Stimulated activated CD8-positive, alpha-beta memory T cell treated with anti-CD3 and anti-CD28 coated beads, Interleukin-12 subunit alpha, Interleukin-12 subunit beta, amount 100 ng/mL, for 4 hours (primary cell): ENCODE measurements around the gene PPP2R2B.

ENCODE experiments used
- DNase-seq: peaks from one replicate; pipeline ENCODE4 v3.0.0-alpha.2; 2020; ENCODE audit warnings: low read depth

Gene PPP2R2B

DNA sequence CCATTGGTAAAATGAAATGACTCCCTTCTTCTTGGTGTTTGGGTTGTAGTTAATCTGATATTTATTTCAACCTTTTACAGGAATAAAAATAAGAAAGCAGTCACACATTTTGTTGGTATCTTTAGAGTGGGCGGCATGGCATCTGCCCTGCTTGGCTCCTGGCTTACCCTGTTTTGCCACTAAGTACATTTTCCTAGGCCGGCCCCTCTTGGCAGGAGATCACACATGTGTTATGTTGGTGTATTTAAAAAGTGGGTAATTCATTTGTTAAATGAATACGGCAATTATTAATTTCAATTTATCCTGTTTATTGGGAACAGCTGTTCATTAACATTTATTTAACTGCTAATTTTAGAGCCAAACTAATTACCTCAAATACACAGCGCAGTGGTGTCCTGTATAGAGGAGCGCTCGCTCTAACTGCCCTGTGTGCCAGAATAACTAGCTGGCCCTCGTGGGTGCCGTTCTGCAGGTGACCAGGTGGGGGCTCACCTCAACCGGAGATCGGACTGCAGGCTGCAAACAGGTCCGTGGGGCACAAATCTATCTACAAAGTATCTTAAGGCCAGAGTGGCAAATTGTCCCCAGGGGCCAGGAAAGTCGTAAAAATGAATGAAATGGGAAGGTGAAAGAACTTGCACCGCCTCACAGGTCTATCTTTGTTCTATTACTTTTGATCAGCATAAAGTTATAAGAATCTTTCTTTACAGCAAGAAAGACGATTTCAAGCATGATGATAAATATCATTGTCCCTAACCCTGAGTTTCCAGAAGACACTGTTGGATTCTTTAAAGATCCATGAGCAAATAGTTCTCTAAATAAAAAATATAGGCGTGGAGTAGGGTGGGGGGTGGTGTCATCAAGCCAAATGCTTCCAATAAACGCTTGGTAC, 336.4 kb downstream of the PPP2R2B start:
- peak; percentile 30 for DNase-seq

DNA sequence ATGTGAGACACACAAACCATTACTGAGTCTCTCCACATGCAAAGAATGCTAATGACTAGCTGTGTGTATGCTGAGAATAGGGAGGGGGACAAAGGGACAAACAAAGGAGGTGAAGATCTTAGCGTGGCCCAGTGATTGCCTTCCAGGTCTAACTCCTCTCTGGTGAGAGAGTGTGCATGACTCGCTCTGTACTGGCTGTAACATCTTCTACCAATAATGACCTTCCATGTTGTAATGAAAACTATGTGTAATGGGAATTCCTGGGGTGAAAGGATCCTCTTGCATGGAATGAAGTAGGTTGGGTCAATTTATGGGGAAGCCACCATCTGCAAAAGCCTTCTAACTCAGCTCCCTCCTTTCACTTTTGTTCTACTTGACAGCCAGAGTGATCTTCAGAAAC, 338.1 kb downstream of the PPP2R2B start:
- DNase-seq = no peak

GRCh38 chr5:146539973-146540372, 338.6 kb downstream of the PPP2R2B start:
- no peak for DNase-seq

DNA sequence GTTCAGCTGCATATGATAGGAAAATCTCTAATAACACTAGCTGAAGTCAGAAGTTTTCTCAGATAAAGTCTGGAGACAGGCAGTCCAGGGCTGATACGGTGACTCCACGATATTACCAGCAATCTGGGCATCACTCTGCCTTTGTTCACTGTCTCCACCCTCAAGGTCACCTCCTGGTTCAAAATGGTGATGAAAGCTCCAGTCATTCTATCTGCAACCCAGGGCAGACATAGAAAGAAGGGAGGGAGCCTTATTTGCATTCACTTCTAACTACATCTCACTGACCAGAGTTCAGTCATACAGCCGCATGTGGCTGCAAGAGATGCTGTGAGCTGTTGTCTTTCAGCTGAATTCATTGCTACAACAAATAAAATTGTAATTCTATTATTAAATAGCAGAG, 340.1 kb downstream of the PPP2R2B start:
- DNase-seq = no peak

DNA sequence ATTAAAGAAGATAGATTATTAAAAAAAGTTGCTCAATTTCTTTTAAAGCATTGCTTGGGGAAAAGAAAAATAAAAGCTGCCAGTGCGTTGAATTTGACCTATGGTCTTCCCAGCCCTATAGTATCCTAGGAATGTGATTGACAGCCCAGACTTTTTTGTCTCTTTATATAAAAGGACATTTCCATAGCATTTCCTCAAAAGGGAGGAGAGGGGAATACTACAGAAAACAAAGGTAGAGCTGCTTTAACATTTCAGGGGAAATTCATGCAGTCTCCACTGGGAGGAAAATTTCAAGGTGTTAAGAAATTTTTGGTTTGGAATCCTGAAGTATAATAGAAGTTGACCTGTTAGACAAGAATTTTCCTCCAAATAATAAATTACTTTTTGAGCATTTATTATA, 344.7 kb downstream of the PPP2R2B start:
- DNase-seq = no peak

DNA sequence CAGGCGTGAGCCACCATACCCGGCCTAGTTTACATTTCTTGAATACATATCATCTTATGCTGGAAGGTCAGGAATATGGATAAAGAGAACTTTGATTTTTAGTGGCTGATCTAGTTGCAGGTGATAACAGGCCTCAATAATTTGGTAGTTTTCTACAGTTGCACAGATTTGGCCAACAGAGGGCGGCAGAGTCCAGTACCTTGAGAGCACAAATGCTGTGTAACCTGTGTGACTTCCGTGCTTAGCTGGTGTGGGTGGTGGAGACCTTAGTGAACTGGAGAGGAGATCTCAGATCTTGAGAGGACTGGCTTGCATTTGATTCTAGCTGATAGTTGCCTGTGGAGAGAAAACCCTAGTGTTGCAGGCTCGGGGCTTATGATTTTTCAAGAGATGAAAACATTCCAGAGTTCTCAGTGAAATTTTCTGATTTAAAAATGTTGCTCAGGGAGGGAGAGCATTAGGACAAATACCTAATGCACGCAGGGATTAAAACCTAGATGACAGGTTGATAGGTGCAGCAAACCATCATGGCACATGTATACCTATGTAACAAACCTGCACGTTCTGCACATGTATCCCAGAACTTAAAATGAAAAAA, 345.2 kb downstream of the PPP2R2B start:
- DNase-seq = peak; percentile 39
